T-helper 22 cell (primary cell): ENCODE data around the gene FYCO1.

Experiments
- DNase-seq: peaks from one replicate; pipeline ENCODE4 v3.0.0-alpha.2; 2020; ENCODE audit warnings: low read depth

Gene FYCO1

GRCh38 chr3:45942051-45942825 is 53.4 kb downstream of the FYCO1 start:
- no peak for DNase-seq

GRCh38 chr3:45940781-45941365 is 54.8 kb downstream of the FYCO1 start:
- DNase-seq, result no peak

GRCh38 chr3:45940004-45940780 is 55.4 kb downstream of the FYCO1 start:
- DNase-seq, result no peak

GRCh38 chr3:45939341-45939771 is 56.3 kb downstream of the FYCO1 start:
- no peak for DNase-seq

- peak; percentile 54 for DNase-seq
Measured at GRCh38 chr3:45938864-45939263, 56.8 kb downstream of the FYCO1 start.

GRCh38 chr3:45938043-45938435 is 57.6 kb downstream of the FYCO1 start:
- no peak for DNase-seq

- DNase-seq, result no peak
Measured at GRCh38 chr3:45937206-45938042, 58.2 kb downstream of the FYCO1 start.

- DNase-seq, result no peak
Measured at GRCh38 chr3:45936261-45936660, 59.4 kb downstream of the FYCO1 start.

- DNase-seq, result no peak
Measured at GRCh38 chr3:45933591-45933990, 62.0 kb downstream of the FYCO1 start.

GRCh38 chr3:45932112-45932511 is 63.5 kb downstream of the FYCO1 start:
- DNase-seq, result no peak

GRCh38 chr3:45931496-45931895 is 64.1 kb downstream of the FYCO1 start:
- DNase-seq, result no peak

GRCh38 chr3:45929042-45929679 is 66.5 kb downstream of the FYCO1 start:
- no peak for DNase-seq

- no peak for DNase-seq
Measured at GRCh38 chr3:45927881-45928280, 67.7 kb downstream of the FYCO1 start.

GRCh38 chr3:45923755-45924154 is 71.9 kb downstream of the FYCO1 start:
- DNase-seq, result no peak

- DNase-seq, result no peak
Measured at GRCh38 chr3:45922950-45923590, 72.6 kb downstream of the FYCO1 start.

- no peak for DNase-seq
Measured at GRCh38 chr3:45922039-45922326, 73.6 kb downstream of the FYCO1 start.

GRCh38 chr3:45921158-45922038 is 74.2 kb downstream of the FYCO1 start:
- DNase-seq, result no peak

- no peak for DNase-seq
Measured at GRCh38 chr3:45917146-45917898, 78.3 kb downstream of the FYCO1 start.

GRCh38 chr3:45915518-45916231 is 79.9 kb downstream of the FYCO1 start:
- peak; percentile 48 for DNase-seq
